HepG2 (cell line): ENCODE measurements around the gene LRRC4C. TPM values are rescaled to one million over a fixed set of nuclear protein-coding genes. Genes with fewer than 3 reads are reported as not detected.
A peak's percentile ranks its signal among the peaks of the same experiment; 100 is the strongest.

Experiments used
- ATAC-seq: fragments of 200-7000 bp; cut with Tn5 transposase; 3 replicates; pipeline ENCODE4 v1.9.1; 2020; ENCODE audit warnings: mild to moderate bottlenecking, moderate library complexity
- BruUV-seq: library from RNA; stranded (reverse); fragments of 400-500 nt; replicated peaks from 2 replicates; lab custom pipeline; 2021; lab: Mats Ljungman, UMichigan
- CTCF ChIA-PET: fragments of 300-600 bp; formaldehyde crosslinking; extraction: SDS; loops from one replicate; lab custom pipeline; 2021; ENCODE audit warnings: low total read pairs, inconsistent platforms, low intra/inter-chr PET ratio; lab: Yijun Ruan, JAX
- POLR2A ChIA-PET: fragments of 350-600 bp; sonication (Branson Sonifier 250); formaldehyde crosslinking; loops from one replicate; lab custom pipeline; 2020; ENCODE audit warnings: antibody characterized with exemption, inconsistent platforms; lab: Yijun Ruan, JAX
- DNase-seq: peaks from one replicate; pipeline ENCODE4 v3.0.0-alpha.2; 2015; ENCODE audit warnings: low spot score
- FAIRE-seq: peaks from 3 replicates; lab custom pipeline; 2011; peaks lifted over from hg19 to GRCh38; lab: Jason Lieb, UNC
- H2AFZ ChIP-seq: one replicate; pipeline ENCODE4 v1.6.1; 2011; ENCODE audit warnings: low read length, inconsistent platforms
- H3K27ac ChIP-seq: fragments of 300-600 bp; 3 replicates; pipeline ENCODE4 v1.8.0; 2011; ENCODE audit warnings: mixed run types, mild to moderate bottlenecking, mixed read lengths, low read length, inconsistent platforms; ENCODE audit not compliant: insufficient read depth; ENCODE audit errors: extremely low read length
- H3K27me3 ChIP-seq, 2 experiments: fragments of 200-600 bp in 1 of 2; 2 replicates in 1 of 2; 3 replicates in 1 of 2; pipeline versions ENCODE4 v1.6.0 to v1.8.0; 2011; ENCODE audit warnings: low read length in 2 of 2, mild to moderate bottlenecking in 2 of 2, moderate library complexity in 2 of 2, inconsistent platforms in 1 of 2; ENCODE audit not compliant: insufficient read depth in 2 of 2, control insufficient read depth in 1 of 2
- H3K36me3 ChIP-seq, 2 experiments: fragments of 200-600 bp in 1 of 2; replicated peaks in 1 of 2; 2 replicates in 1 of 2; 3 replicates in 1 of 2; pipeline versions ENCODE4 v1.5.1 to v1.8.0; 2011; ENCODE audit warnings: low read length in 2 of 2, inconsistent platforms in 1 of 2; ENCODE audit not compliant: insufficient read depth in 2 of 2, control insufficient read depth in 1 of 2
- H3K4me1 ChIP-seq: 2 replicates; pipeline ENCODE4 v1.5.1; 2012; ENCODE audit warnings: low read length, inconsistent platforms; ENCODE audit not compliant: insufficient read depth
- H3K4me2 ChIP-seq: 2 replicates; pipeline ENCODE4 v1.6.0; 2011; ENCODE audit warnings: low read depth, low read length, inconsistent platforms
- H3K4me3 ChIP-seq, 3 experiments: fragments of 200-600 bp in 1 of 3; sonication (generic), shearing (Covaris generic) in 1 of 3; replicated peaks in 1 of 3; 2 replicates each; pipeline ENCODE4 v1.5.1; 2011 to 2016; ENCODE audit warnings: low read length in 3 of 3, inconsistent platforms in 2 of 3, low read depth in 2 of 3, mild to moderate bottlenecking in 2 of 3, control low read depth in 1 of 3, mixed read lengths in 1 of 3; ENCODE audit not compliant: insufficient read depth in 1 of 3
- H3K79me2 ChIP-seq: one replicate; pipeline ENCODE4 v1.6.1; 2011; ENCODE audit warnings: low read length, inconsistent platforms; ENCODE audit not compliant: insufficient read depth
- H3K9ac ChIP-seq: 2 replicates; pipeline ENCODE4 v1.6.0; 2011; ENCODE audit warnings: mild to moderate bottlenecking, low read depth, low read length, inconsistent platforms; ENCODE audit not compliant: insufficient read depth
- H3K9me3 ChIP-seq: 2 replicates; pipeline ENCODE4 v1.5.1; 2012; ENCODE audit warnings: mild to moderate bottlenecking, low read length
- H4K20me1 ChIP-seq: 2 replicates; pipeline ENCODE4 v1.6.0; 2011; ENCODE audit warnings: inconsistent platforms, mild to moderate bottlenecking, low read length, moderate library complexity; ENCODE audit not compliant: insufficient read depth
- BRD4 ChIP-seq: sonication (generic); formaldehyde crosslinking; IDR thresholded peaks from 2 replicates; pipeline ENCODE4 v1.4.0; 2020; ENCODE audit warnings: missing genetic modification reagents
- FOSL1 ChIP-seq: sonication (generic); formaldehyde crosslinking; IDR thresholded peaks from 2 replicates; pipeline ENCODE4 v1.9.0; 2021; ENCODE audit warnings: missing genetic modification reagents, borderline replicate concordance
- SMC3 ChIP-seq: IDR thresholded peaks from 2 replicates; pipeline ENCODE4 v1.6.1; 2011; ENCODE audit warnings: low read length, improper control_type of control experiment
- STAG1 ChIP-seq: sonication (generic); formaldehyde crosslinking; IDR thresholded peaks from 2 replicates; pipeline ENCODE4 v1.4.0; 2020; ENCODE audit warnings: missing genetic modification reagents
- WGBS: methylation state at CpG from one replicate; pipeline ENCODE4 v1.1.6; 2017; ENCODE audit warnings: low lambda C conversion rate; 5-methylcytosine and 5-hydroxymethylcytosine counted together
- in situ Hi-C: cut with HindIII; loops from 2 replicates; pipeline ENCODE4 v1.10.0; 2017; ENCODE audit warnings: low pct_unique_long_range_greater_than_20kb; ENCODE audit not compliant: extremely low pct_ligation_motif_present
- intact Hi-C: fragments of 100-400 bp; cut with micrococcal nuclease; formaldehyde crosslinking; loops from one replicate; pipeline ENCODE4 v1.10.0; 2022; ENCODE audit not compliant: unreplicated experiment
- polyA plus RNA-seq, 8 experiments: library from polyadenylated mRNA; depleted of rRNA in 3 of 8; stranded (reverse) in 7 of 8; unstranded in 1 of 8; fragments of >200 nt; fragmentation: Illumina TruSeq in 4 of 8; extraction: Trizol in 4 of 8; gene quantifications; 2 replicates each; pipeline versions ENCODE4 v1.2.1 to v1.2.3, GENCODE V29; 2011 to 2016; ENCODE audit warnings: low read depth in 4 of 8, missing spikeins in 1 of 8, mixed read lengths in 1 of 8; ENCODE audit not compliant: insufficient read depth in 1 of 8
- total RNA-seq, 5 experiments: library from RNA; depleted of rRNA; stranded (reverse); fragments of >200 nt; fragmentation: Illumina TruSeq; extraction: Trizol; gene quantifications; 2 replicates each; pipeline ENCODE4 v1.2.3, GENCODE V29; 2016; ENCODE audit warnings: low read depth in 1 of 5
- TF ChIP-seq, protein P1 (sequence below): sonication (generic); formaldehyde crosslinking; IDR thresholded peaks from 2 replicates; pipeline ENCODE4 v1.8.0; 2022; ENCODE audit warnings: mild to moderate bottlenecking, missing genetic modification reagents, borderline replicate concordance
- TF ChIP-seq, protein P2 (sequence below): sonication (generic); formaldehyde crosslinking; IDR thresholded peaks from 2 replicates; pipeline ENCODE4 v1.4.0; 2020; ENCODE audit warnings: missing genetic modification reagents
- TF ChIP-seq, protein P3 (sequence below): sonication (generic); formaldehyde crosslinking; IDR thresholded peaks from 2 replicates; pipeline ENCODE4 v1.5.0; 2020; ENCODE audit warnings: mild to moderate bottlenecking, missing genetic modification reagents, moderate library complexity

LRRC4C gene
- total and polyA plus RNA-seq, 2 of the 13 experiments (the other 11 are each of a cell fraction or from before 2014, with no cell fraction given), result not detected

DNA sequence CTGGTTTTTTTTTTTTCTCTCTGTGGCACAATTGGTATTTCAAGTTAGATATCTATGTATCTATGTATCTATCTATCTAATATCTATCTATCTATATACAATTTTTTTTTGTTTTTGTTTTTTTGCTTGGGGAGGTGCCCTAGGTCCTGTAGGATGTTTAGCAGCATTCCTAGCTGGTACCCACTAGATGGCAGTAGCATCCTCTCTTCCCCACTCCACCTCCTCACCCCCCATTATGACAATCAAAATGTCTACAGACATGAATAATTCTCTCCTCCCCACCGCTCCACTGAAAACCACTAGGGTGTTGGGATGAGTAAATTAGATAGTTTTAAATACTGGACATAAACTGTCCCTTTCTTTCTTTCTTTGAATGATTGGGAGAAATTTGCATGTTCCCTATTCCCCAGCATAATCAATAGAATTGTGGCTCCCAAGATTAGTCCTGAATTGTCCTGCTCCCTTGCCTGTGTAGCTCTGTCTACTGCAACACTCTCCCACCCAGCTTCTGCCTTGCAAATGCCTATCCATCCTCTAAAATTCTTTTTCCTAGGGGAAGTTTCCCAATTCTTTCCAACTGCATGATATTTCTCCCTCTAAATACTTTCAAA is 1152.4 kb downstream of the LRRC4C start:
- Histone ChIP-seq H2AFZ (no peak overlapping the region), H3K4me3 (no peak overlapping the region), H3K4me1 (no peaks in the 10 kb centered on the region), H3K4me2 (no peak overlapping the region), H4K20me1 (no peaks in the 10 kb centered on the region), H3K27me3 (no peaks in the 10 kb centered on the region), H3K9ac (no peak overlapping the region), H3K27ac (no peak overlapping the region), H3K9me3 (no peaks in the 10 kb centered on the region), H3K79me2 (no peaks in the 10 kb centered on the region), H3K36me3 (no peaks in the 10 kb centered on the region)
- DNase-seq, result peak; percentile 10
- ChIA-PET POLR2A (no interaction called here), CTCF (interaction anchor here (1.4 to 2.0 kb wide), 3 partner anchors 415 to 1124 kb away, joined by 4 to 12 read pairs (median 5); no protein-coding TSS in a partner anchor)
- peak; percentile 51 for FAIRE-seq
- in situ Hi-C loops (loop anchor here (10.0 to 25.0 kb wide), 2 partner anchors 418 to 880 kb away; no protein-coding TSS in a partner anchor), intact Hi-C loops (loop anchor here (1.0 kb wide), 1 partner anchor 415 kb away; no protein-coding TSS in a partner anchor)
- peak; percentile 80 for ATAC-seq
- WGBS, result 0% methylated on average over 1 of the region's 1 CpG
- no TSS peak for BruUV-seq
- TF ChIP-seq, protein P1, sequence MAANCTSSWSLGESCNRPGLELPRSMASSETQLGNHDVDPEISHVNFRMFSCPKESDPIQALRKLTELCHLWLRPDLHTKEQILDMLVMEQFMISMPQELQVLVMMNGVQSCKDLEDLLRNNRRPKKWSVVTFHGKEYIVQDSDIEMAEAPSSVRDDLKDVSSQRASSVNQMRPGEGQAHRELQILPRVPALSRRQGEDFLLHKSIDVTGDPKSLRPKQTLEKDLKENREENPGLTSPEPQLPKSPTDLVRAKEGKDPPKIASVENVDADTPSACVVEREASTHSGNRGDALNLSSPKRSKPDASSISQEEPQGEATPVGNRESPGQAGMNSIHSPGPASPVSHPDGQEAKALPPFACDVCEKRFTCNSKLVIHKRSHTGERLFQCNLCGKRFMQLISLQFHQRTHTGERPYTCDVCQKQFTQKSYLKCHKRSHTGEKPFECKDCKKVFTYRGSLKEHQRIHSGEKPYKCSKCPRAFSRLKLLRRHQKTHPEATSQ (CRISPR knock-in tag), result no peak
- peak; percentile 66 for TF ChIP-seq SMC3
- peak; percentile 64 for TF ChIP-seq STAG1 (CRISPR knock-in tag)
- TF ChIP-seq BRD4, result no peak
- no peak for TF ChIP-seq FOSL1 (CRISPR knock-in tag)
- TF ChIP-seq, protein P2, sequence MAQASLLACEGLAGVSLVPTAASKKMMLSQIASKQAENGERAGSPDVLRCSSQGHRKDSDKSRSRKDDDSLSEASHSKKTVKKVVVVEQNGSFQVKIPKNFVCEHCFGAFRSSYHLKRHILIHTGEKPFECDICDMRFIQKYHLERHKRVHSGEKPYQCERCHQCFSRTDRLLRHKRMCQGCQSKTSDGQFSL, result peak; percentile 79
- TF ChIP-seq, protein P3, sequence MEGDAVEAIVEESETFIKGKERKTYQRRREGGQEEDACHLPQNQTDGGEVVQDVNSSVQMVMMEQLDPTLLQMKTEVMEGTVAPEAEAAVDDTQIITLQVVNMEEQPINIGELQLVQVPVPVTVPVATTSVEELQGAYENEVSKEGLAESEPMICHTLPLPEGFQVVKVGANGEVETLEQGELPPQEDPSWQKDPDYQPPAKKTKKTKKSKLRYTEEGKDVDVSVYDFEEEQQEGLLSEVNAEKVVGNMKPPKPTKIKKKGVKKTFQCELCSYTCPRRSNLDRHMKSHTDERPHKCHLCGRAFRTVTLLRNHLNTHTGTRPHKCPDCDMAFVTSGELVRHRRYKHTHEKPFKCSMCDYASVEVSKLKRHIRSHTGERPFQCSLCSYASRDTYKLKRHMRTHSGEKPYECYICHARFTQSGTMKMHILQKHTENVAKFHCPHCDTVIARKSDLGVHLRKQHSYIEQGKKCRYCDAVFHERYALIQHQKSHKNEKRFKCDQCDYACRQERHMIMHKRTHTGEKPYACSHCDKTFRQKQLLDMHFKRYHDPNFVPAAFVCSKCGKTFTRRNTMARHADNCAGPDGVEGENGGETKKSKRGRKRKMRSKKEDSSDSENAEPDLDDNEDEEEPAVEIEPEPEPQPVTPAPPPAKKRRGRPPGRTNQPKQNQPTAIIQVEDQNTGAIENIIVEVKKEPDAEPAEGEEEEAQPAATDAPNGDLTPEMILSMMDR, result peak; percentile 63
